GM21737 (cell line): Measurements from ENCODE around the gene FNDC3A.
A peak's percentile ranks its signal among the peaks of the same experiment; 100 is the strongest.
"Not testable (repeated sequence)": the region's sequence is repeated elsewhere in the genome, so short reads cannot be mapped to it uniquely, and the experiment has no call there.

Source experiments
- ATAC-seq: cut with Tn5 transposase; IDR thresholded peaks from one replicate; pipeline ENCODE4 v1.9.1; 2021; ENCODE audit warnings: mild to moderate bottlenecking, moderate library complexity; ENCODE audit not compliant: unreplicated experiment

Gene FNDC3A

GRCh38 chr13:48975101-48975855 is 434 bp upstream of the FNDC3A start:
- ATAC-seq = peak; percentile 14

GRCh38 chr13:48976576-48977285 is 1.0 kb downstream of the FNDC3A start:
- no peak for ATAC-seq

- no peak for ATAC-seq
Observed at GRCh38 chr13:48977286-48977625, 1.5 kb downstream of the FNDC3A start.

- no peak for ATAC-seq
Observed at GRCh38 chr13:48977973-48978372, 2.3 kb downstream of the FNDC3A start.

GRCh38 chr13:48978942-48979601 is 3.4 kb downstream of the FNDC3A start:
- ATAC-seq = no peak

GRCh38 chr13:48979892-48980291 is 4.2 kb downstream of the FNDC3A start:
- peak; percentile 30 for ATAC-seq

GRCh38 chr13:48983331-48983730 is 7.6 kb downstream of the FNDC3A start:
- ATAC-seq = no peak

- ATAC-seq = no peak
Observed at GRCh38 chr13:48985756-48986155, 10.0 kb downstream of the FNDC3A start.

- no peak for ATAC-seq
Observed at GRCh38 chr13:48990900-48991299, 15.2 kb downstream of the FNDC3A start.

GRCh38 chr13:48993150-48993549 is 17.4 kb downstream of the FNDC3A start:
- no peak for ATAC-seq

GRCh38 chr13:48994706-48995105 is 19.0 kb downstream of the FNDC3A start:
- ATAC-seq = no peak

- ATAC-seq = no peak
Observed at GRCh38 chr13:48998641-48999292, 23.1 kb downstream of the FNDC3A start.

- ATAC-seq = no peak
Observed at GRCh38 chr13:49000247-49000646, 24.5 kb downstream of the FNDC3A start.

- ATAC-seq = not testable (repeated sequence)
Observed at GRCh38 chr13:49018986-49019635, 43.4 kb downstream of the FNDC3A start.

GRCh38 chr13:49020328-49020727 is 44.6 kb downstream of the FNDC3A start:
- ATAC-seq = no peak

- ATAC-seq = no peak
Observed at GRCh38 chr13:49020940-49021553, 45.3 kb downstream of the FNDC3A start.

GRCh38 chr13:49021953-49022352 is 46.2 kb downstream of the FNDC3A start:
- no peak for ATAC-seq

- no peak for ATAC-seq
Observed at GRCh38 chr13:49022472-49023144, 46.9 kb downstream of the FNDC3A start.

GRCh38 chr13:49023431-49023830 is 47.7 kb downstream of the FNDC3A start:
- ATAC-seq = no peak

- ATAC-seq = no peak
Observed at GRCh38 chr13:49026851-49027250, 51.1 kb downstream of the FNDC3A start.
